Measurements from ENCODE around the gene SLC6A1. TPM values are rescaled to one million over a fixed set of nuclear protein-coding genes. Genes with fewer than 3 reads are reported as not detected.

The SLC6A1 gene
- total RNA-seq, 3 donors from 2014 or later, result 0.14 to 0.35 (median 0.20) TPM

DNA sequence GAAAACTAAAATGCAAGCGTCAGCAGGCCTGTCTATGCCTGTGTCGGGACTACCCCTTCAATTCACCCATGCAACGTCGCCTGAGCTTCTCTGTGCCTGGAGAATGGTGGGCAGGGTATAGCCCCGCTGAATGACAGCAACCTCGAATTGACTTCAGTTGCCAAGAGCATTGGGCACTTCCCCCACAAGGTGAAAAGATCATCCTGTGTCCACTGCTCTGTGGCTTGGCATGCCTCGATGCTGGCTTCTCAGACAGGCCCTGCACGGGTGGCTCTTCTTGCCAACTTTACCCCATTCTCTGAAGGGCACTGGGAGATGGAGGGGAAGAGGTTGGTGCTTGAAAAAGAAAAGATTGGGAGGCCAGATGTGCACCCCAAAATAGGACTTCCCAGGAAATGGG, 3.3 kb downstream of the SLC6A1 start:
- ATAC-seq (no peak), DNase-seq (no peak)
- intact Hi-C loops (cut with DNase I, micrococcal nuclease), result no loop called here
- Histone ChIP-seq H3K9me3 (no peaks in the 10 kb centered on the region), H3K4me3 (no peak overlapping the region), H3K4me1 (ENCODE audit: low read depth) (no peaks in the 10 kb centered on the region), H3K36me3 (ENCODE audit: low read depth) (no peaks in the 10 kb centered on the region)
- TF ChIP-seq, protein P1, sequence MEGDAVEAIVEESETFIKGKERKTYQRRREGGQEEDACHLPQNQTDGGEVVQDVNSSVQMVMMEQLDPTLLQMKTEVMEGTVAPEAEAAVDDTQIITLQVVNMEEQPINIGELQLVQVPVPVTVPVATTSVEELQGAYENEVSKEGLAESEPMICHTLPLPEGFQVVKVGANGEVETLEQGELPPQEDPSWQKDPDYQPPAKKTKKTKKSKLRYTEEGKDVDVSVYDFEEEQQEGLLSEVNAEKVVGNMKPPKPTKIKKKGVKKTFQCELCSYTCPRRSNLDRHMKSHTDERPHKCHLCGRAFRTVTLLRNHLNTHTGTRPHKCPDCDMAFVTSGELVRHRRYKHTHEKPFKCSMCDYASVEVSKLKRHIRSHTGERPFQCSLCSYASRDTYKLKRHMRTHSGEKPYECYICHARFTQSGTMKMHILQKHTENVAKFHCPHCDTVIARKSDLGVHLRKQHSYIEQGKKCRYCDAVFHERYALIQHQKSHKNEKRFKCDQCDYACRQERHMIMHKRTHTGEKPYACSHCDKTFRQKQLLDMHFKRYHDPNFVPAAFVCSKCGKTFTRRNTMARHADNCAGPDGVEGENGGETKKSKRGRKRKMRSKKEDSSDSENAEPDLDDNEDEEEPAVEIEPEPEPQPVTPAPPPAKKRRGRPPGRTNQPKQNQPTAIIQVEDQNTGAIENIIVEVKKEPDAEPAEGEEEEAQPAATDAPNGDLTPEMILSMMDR (IDR thresholded peaks at IDR 0.05), result no peak

GRCh38 chr3:10996345-10997013, 3.9 kb downstream of the SLC6A1 start:
- H3K4me3 ChIP-seq, result no peak overlapping the region
- H3K4me1 ChIP-seq (ENCODE audit: low read depth), result no peaks in the 10 kb centered on the region
- ATAC-seq, result no peak
- TF ChIP-seq, protein P1 (IDR thresholded peaks at IDR 0.05), result no peak
- intact Hi-C loops (cut with DNase I, micrococcal nuclease), result no loop called here
- H3K9me3 ChIP-seq, result no peaks in the 10 kb centered on the region
- H3K36me3 ChIP-seq (ENCODE audit: low read depth), result no peaks in the 10 kb centered on the region
- DNase-seq, result no peak

GRCh38 chr3:10997196-10997595, 4.6 kb downstream of the SLC6A1 start:
- Histone ChIP-seq H3K9me3 (no peaks in the 10 kb centered on the region), H3K4me3 (no peak overlapping the region), H3K36me3 (ENCODE audit: low read depth) (no peaks in the 10 kb centered on the region), H3K4me1 (ENCODE audit: low read depth) (no peaks in the 10 kb centered on the region)
- TF ChIP-seq, protein P1 (IDR thresholded peaks at IDR 0.05), result no peak
- intact Hi-C loops (cut with DNase I, micrococcal nuclease), result no loop called here
- ATAC-seq (no peak), DNase-seq (no peak)

- intact Hi-C loops (cut with DNase I, micrococcal nuclease), result no loop called here
- ATAC-seq (no peak), DNase-seq (no peak)
- H3K36me3 ChIP-seq (ENCODE audit: low read depth), result no peaks in the 10 kb centered on the region
- TF ChIP-seq, protein P1 (IDR thresholded peaks at IDR 0.05), result no peak
- H3K4me3 ChIP-seq, result no peak overlapping the region
- no peaks in the 10 kb centered on the region for H3K9me3 ChIP-seq
- H3K4me1 ChIP-seq (ENCODE audit: low read depth), result no peaks in the 10 kb centered on the region
These were observed 6.0 kb downstream of the SLC6A1 start for GRCh38 chr3:10998542-10998941.

DNA sequence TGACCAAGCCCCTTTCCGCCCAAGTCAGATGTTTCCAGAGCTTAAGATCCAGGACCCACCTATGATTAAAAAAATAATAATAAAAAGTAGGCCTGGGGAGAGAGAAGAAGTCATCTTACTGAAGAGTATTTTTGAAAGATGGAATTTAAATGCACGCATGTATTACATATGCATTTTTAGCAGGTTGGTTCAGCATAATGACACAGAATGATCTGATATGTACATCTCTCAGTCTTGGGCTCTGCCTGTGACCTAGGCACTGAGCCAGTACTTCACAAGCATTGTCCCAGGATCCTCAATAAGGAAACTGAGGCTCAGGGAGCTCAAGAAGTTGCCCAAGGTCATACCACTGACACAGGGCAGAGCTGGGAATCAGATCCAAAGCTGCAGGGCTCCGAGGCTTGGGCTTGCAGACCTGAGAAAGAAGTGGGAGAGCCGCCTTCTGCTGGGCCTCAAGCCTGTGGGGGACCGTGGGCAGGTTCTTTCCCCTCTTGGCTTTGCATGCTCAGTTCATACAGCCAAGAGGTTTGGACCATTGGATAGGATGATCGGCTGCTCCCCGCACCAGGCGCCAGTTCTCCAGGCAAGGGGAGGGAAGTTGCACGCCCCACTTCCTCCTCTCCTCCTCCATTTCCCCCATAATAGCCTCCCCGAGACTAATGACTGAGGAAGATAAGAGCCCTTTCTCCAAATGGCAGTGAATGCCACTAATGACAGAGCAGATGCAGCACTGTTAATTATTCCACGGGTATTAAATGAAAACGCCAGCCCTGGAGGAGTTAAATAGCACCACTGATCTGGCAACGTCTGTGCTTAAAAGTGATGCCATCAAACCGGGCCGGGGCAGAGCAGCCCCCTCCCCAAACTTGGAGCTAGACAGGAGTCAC, 6.9 kb downstream of the SLC6A1 start:
- intact Hi-C loops (cut with DNase I, micrococcal nuclease), result no loop called here
- H3K4me1 ChIP-seq (ENCODE audit: low read depth), result no peaks in the 10 kb centered on the region
- TF ChIP-seq, protein P1 (IDR thresholded peaks at IDR 0.05), result no peak
- no peaks in the 10 kb centered on the region for H3K36me3 ChIP-seq (ENCODE audit: low read depth)
- H3K4me3 ChIP-seq, result no peak overlapping the region
- H3K9me3 ChIP-seq, result no peaks in the 10 kb centered on the region
- no peak for ATAC-seq
- no peak for DNase-seq

All from mucosa of descending colon (tissue), 3 donors.